CD4-positive, alpha-beta T cell (primary cell): ENCODE data around the gene CTIF. TPM values are rescaled to one million over a fixed set of nuclear protein-coding genes. Genes with fewer than 3 reads are reported as not detected.

ENCODE experiments used
- ATAC-seq: fragments of 200-7000 bp; cut with Tn5 transposase; one replicate; pipeline ENCODE4 v1.10.0; 2022; ENCODE audit warnings: mild to moderate bottlenecking; ENCODE audit not compliant: poor library complexity
- CTCF ChIA-PET: fragments of 350-600 bp; sonication (Branson Sonifier 250); formaldehyde crosslinking; loops from one replicate; lab custom pipeline; 2021; ENCODE audit warnings: antibody characterized with exemption, inconsistent platforms; lab: Charles Lee
- POLR2A ChIA-PET: fragments of 350-600 bp; sonication (Branson Sonifier 250); formaldehyde crosslinking; loops from one replicate; lab custom pipeline; 2021; ENCODE audit warnings: antibody characterized with exemption, inconsistent platforms; lab: Charles Lee
- DNase-seq, 14 experiments: peaks; one replicate each; pipeline ENCODE4 v3.0.0-alpha.2; 2013 to 2020; ENCODE audit warnings: mixed read lengths in 2 of 14
- H3K27ac ChIP-seq, 2 donors: one replicate each; pipeline versions ENCODE4 v1.5.1 to v1.7.0; 2013; ENCODE audit warnings: low read length in 2 of 2, low read depth in 1 of 2, mild to moderate bottlenecking in 1 of 2
- H3K27me3 ChIP-seq, 2 experiments: 1 replicate in 1 of 2; 2 replicates in 1 of 2; pipeline versions ENCODE4 v1.6.1 to v1.7.0; 2013; ENCODE audit warnings: low read length in 2 of 2, control low read depth in 1 of 2, mild to moderate bottlenecking in 1 of 2, moderate library complexity in 1 of 2; ENCODE audit not compliant: insufficient read depth in 2 of 2, control insufficient read depth in 1 of 2
- H3K36me3 ChIP-seq: one replicate; pipeline ENCODE4 v1.6.1; 2013; ENCODE audit warnings: low read length, control low read depth; ENCODE audit not compliant: insufficient read depth
- H3K4me1 ChIP-seq: one replicate; pipeline ENCODE4 v1.6.1; 2013; ENCODE audit warnings: low read length, control low read depth; ENCODE audit not compliant: insufficient read depth
- H3K4me3 ChIP-seq: one replicate; pipeline ENCODE4 v1.5.1; 2013; ENCODE audit warnings: mild to moderate bottlenecking, low read length, moderate library complexity
- H3K9me3 ChIP-seq, 2 experiments: 1 replicate in 1 of 2; 2 replicates in 1 of 2; pipeline versions ENCODE4 v1.6.1 to v1.7.0; 2013; ENCODE audit warnings: low read length in 2 of 2, mild to moderate bottlenecking in 2 of 2, control low read depth in 1 of 2, moderate library complexity in 1 of 2; ENCODE audit not compliant: control insufficient read depth in 1 of 2, insufficient read depth in 1 of 2
- H3K27ac Mint-ChIP-seq: one replicate; pipeline ENCODE4 v1.8.0; 2020; ENCODE audit warnings: mixed read lengths
- H3K27me3 Mint-ChIP-seq: one replicate; pipeline ENCODE4 v1.8.0; 2021; ENCODE audit warnings: mixed read lengths
- H3K36me3 Mint-ChIP-seq: one replicate; pipeline ENCODE4 v1.8.0; 2021; ENCODE audit warnings: low read depth, mixed read lengths
- H3K4me1 Mint-ChIP-seq: one replicate; pipeline ENCODE4 v1.8.0; 2021; ENCODE audit warnings: low read depth, mixed read lengths
- H3K4me3 Mint-ChIP-seq: one replicate; pipeline ENCODE4 v1.8.0; 2020; ENCODE audit warnings: mild to moderate bottlenecking, mixed read lengths
- H3K9me3 Mint-ChIP-seq: one replicate; pipeline ENCODE4 v1.8.0; 2020; ENCODE audit warnings: mixed read lengths
- intact Hi-C, 2 experiments: fragments of 100-400 bp; cut with DNase I in 1 of 2; cut with micrococcal nuclease in 1 of 2; formaldehyde crosslinking; loops; one replicate each; pipeline versions ENCODE4 v1.15.1 to v1.9.0; 2023 to 2025; cut with DNase I, micrococcal nuclease
- total RNA-seq, 174 experiments: library from RNA in 2 of 174; stranded (reverse) in 2 of 174; gene quantifications; one replicate each; pipeline ENCODE4 v1.2.3 and lab custom pipeline; 2021 to 2026
- TF ChIP-seq, protein P1 (sequence below): fragments of 200-600 bp; IDR thresholded peaks from one replicate; pipeline ENCODE4 v1.8.0; 2022; ENCODE audit warnings: antibody characterized with exemption, mild to moderate bottlenecking

The CTIF gene
- total RNA-seq, 2 experiments from 2014 or later = 1.1 to 2.9 TPM

GRCh38 chr18:48815581-48816324, 276.9 kb downstream of the CTIF start:
- Mint-ChIP-seq H3K27me3 (no peaks in the 10 kb centered on the region), H3K9me3 (no peaks in the 10 kb centered on the region), H3K4me3 (no peak overlapping the region), H3K4me1 (peaks cover 41% of the 10 kb centered on the region), H3K27ac (peak overlapping the region; percentile 86), H3K36me3 (no peaks in the 10 kb centered on the region)
- Histone ChIP-seq H3K9me3 (no peaks in the 10 kb centered on the region), H3K36me3 (no peaks in the 10 kb centered on the region), H3K27ac (peak overlapping the region in 1 of 2 donors; percentile 93), H3K27me3 (no peaks in the 10 kb centered on the region), H3K4me3 (no peak overlapping the region), H3K4me1 (peaks cover 49% of the 10 kb centered on the region)
- intact Hi-C loops = loop anchor here in 1 of 2 experiments (2.0 kb wide), 1 partner anchor 19 kb away; no protein-coding TSS in a partner anchor
- DNase-seq (peak in 3 of 14 experiments; percentile 1 to 64 (median 49)), ATAC-seq (no peak)
- TF ChIP-seq, protein P1, sequence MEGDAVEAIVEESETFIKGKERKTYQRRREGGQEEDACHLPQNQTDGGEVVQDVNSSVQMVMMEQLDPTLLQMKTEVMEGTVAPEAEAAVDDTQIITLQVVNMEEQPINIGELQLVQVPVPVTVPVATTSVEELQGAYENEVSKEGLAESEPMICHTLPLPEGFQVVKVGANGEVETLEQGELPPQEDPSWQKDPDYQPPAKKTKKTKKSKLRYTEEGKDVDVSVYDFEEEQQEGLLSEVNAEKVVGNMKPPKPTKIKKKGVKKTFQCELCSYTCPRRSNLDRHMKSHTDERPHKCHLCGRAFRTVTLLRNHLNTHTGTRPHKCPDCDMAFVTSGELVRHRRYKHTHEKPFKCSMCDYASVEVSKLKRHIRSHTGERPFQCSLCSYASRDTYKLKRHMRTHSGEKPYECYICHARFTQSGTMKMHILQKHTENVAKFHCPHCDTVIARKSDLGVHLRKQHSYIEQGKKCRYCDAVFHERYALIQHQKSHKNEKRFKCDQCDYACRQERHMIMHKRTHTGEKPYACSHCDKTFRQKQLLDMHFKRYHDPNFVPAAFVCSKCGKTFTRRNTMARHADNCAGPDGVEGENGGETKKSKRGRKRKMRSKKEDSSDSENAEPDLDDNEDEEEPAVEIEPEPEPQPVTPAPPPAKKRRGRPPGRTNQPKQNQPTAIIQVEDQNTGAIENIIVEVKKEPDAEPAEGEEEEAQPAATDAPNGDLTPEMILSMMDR = no peak
- CTCF ChIA-PET = interaction anchor here (2.1 kb wide), 1 partner anchor 99 kb away, joined by 5 read pairs; no protein-coding TSS in a partner anchor
- POLR2A ChIA-PET = interaction anchor here (3.1 kb wide), 1 partner anchor 18 kb away, joined by 24 read pairs; no protein-coding TSS in a partner anchor

DNA sequence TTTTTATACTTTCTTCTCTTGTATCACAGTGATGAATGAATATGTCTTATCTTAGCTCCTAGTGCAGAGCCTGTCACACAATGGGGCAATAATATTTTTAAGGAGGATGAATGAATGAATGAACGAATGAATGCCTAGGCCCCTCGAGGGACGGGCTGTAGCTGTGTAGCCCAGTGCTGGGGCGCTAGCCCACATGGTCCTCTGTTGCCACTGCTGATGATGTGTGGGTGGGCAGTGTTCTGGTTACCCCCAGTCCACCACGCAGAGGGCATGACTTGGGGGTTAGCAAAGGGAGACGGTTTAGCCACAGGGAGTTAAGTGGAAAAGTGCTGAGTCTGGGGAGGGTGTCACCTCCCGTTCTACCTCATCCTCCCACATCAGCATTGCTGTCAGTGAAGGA, 277.7 kb downstream of the CTIF start:
- Histone ChIP-seq H3K36me3 (no peaks in the 10 kb centered on the region), H3K27me3 (no peaks in the 10 kb centered on the region), H3K27ac (no peak overlapping the region), H3K4me1 (peaks cover 55% of the 10 kb centered on the region), H3K9me3 (no peaks in the 10 kb centered on the region), H3K4me3 (no peak overlapping the region)
- ChIA-PET CTCF (no interaction called here), POLR2A (no interaction called here)
- TF ChIP-seq, protein P1 = no peak
- Mint-ChIP-seq H3K4me1 (peaks cover 47% of the 10 kb centered on the region), H3K4me3 (no peak overlapping the region), H3K27me3 (no peaks in the 10 kb centered on the region), H3K27ac (peak overlapping the region; percentile 86), H3K36me3 (no peaks in the 10 kb centered on the region), H3K9me3 (no peaks in the 10 kb centered on the region)
- DNase-seq (peak in 2 of 14 experiments; percentile 1 to 21), ATAC-seq (no peak)
- intact Hi-C loops = no loop called here

GRCh38 chr18:48817021-48817461, 278.2 kb downstream of the CTIF start:
- peaks cover 52% of the 10 kb centered on the region for H3K4me1 ChIP-seq
- no peak overlapping the region for H3K27ac ChIP-seq
- ATAC-seq (no peak), DNase-seq (peak in 1 of 14 experiments; percentile 32)
- no peak overlapping the region for H3K27ac Mint-ChIP-seq
- no peak overlapping the region for H3K4me3 Mint-ChIP-seq
- H3K9me3 Mint-ChIP-seq = no peaks in the 10 kb centered on the region
- no peaks in the 10 kb centered on the region for H3K36me3 Mint-ChIP-seq
- TF ChIP-seq, protein P1 = no peak
- peaks cover 51% of the 10 kb centered on the region for H3K4me1 Mint-ChIP-seq
- H3K27me3 ChIP-seq = no peaks in the 10 kb centered on the region
- POLR2A ChIA-PET = no interaction called here
- CTCF ChIA-PET = no interaction called here
- no peaks in the 10 kb centered on the region for H3K27me3 Mint-ChIP-seq
- no peaks in the 10 kb centered on the region for H3K9me3 ChIP-seq
- no peak overlapping the region for H3K4me3 ChIP-seq
- H3K36me3 ChIP-seq = no peaks in the 10 kb centered on the region
- intact Hi-C loops = no loop called here
